HG02885 (cell line): ENCODE measurements around the gene DLK2.
A peak's percentile ranks its signal among the peaks of the same experiment; 100 is the strongest.

Source experiments
- ATAC-seq: cut with Tn5 transposase; IDR thresholded peaks from one replicate; pipeline ENCODE4 v1.9.1; 2021; ENCODE audit warnings: mild to moderate bottlenecking; ENCODE audit not compliant: unreplicated experiment, poor library complexity

The DLK2 gene

GRCh38 chr6:43454696-43455530 is 435 bp downstream of the DLK2 start:
- ATAC-seq: peak; percentile 36

DNA sequence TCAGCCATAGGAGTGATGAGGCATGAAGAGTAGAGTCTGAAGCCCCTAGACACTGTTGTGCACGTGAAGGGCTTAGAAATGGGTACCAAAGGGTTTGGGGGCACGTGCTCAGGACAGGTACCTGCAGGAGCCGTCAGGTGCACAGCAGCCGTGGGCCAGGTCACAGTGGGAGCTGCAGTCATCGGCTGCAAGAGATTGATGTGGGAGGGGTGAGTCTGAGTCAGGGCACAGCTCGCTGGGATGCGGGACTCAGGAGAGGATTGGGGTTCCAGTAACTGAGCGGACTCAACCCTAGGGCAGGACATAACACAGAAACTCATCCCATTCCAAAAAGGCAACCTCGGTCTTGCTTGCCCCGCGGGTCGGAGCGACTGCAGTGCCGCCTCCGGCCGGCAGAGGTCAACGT is 1.1 kb downstream of the DLK2 start:
- peak; percentile 71 for ATAC-seq

- ATAC-seq: no peak
These were observed 1.5 kb downstream of the DLK2 start for GRCh38 chr6:43453831-43454230.

DNA sequence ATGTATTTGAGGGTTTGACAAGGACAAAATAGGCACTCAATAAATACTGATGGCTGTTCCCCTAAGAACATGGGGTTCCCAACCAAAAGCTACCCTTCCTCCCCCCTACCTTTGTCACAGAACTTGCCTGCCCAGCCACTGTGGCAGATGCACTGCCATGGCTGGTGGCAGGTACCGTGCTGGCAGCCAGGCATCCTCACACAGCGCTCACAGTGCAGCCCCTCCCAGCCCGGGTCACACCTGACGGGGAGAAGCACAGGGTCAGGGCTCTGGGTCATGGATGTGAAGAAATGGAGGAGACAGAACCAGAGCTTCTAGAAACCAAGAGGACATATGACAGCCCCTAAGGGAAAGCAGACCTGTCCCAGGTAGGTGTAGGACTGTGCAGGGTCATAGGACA is 2.5 kb downstream of the DLK2 start:
- ATAC-seq: no peak

GRCh38 chr6:43451939-43452338 is 3.4 kb downstream of the DLK2 start:
- no peak for ATAC-seq

DNA sequence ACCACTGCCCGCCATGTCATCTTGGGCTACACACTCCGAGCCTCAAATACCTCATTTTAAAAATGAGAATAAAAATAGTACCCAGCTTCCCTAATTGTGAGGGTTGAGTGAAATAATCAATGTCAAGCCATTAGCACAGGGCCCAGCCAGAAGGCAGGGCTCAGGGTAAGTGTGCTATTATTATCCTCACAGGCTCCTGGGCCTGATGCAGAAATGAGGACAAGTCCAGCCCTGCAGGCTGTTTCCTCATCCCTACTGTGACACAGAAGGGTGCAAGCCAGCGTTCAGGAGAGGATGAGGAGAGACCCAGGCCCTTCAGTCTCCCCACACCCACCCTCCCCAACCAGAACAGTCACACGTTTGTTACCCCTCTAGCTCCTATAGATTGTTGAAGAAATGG is 4.0 kb downstream of the DLK2 start:
- ATAC-seq: no peak

GRCh38 chr6:43450699-43451131 is 4.6 kb downstream of the DLK2 start:
- no peak for ATAC-seq

GRCh38 chr6:43448916-43449315 is 6.4 kb downstream of the DLK2 start:
- no peak for ATAC-seq

DNA sequence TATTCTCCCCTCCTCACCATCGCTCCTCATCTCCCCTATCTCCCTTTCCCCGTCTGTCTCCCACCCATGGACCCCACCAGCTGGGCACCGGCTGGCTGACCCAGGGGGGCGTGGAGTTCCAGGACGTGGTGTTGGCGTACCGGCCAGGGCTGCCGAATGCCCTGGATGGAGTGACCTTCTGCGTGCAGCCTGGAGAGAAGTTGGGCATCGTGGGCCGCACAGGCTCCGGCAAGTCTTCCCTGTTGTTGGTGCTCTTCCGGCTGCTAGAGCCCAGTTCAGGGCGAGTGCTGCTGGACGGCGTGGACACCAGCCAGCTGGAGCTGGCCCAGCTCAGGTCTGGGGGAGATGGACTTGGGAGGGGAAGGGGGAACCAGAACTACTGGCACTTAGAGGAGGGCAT is 7.7 kb downstream of the DLK2 start:
- ATAC-seq: no peak

- no peak for ATAC-seq
These were observed 9.8 kb downstream of the DLK2 start for GRCh38 chr6:43445576-43445975.

DNA sequence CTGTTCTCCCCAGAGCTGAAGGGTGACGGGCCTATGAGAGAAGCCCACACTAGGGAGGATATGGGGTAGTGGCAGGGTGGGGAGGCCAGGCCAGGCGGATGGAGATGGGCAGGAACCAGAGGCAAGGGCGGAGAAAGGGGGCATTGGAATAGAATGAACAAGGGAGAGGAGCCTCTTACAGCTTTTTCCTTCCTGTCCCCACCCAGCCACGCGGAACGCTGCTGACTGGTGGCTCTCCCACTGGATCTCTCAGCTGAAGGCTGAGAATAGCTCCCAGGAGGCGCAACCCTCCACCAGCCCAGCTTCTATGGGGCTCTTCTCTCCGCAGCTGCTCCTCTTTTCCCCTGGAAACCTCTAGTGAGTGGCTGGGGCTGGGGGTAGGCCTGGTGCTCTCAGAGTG is 10.8 kb downstream of the DLK2 start:
- ATAC-seq: no peak

DNA sequence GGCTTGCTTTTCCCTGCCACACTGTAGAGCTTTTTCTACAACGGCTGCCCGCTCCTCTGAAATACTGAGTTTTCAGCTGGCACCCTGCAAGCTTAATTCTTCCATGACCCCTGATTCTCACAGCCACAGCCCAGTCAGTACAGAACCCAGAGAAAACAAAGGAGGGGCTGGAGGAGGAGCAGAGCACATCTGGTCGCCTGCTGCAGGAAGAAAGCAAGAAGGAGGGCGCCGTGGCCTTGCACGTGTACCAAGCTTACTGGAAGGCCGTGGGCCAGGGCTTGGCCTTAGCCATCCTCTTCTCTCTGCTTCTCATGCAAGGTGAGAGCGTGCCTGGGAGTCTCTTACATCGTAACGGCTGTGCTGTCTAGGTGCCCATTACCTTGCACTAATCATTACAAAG is 11.3 kb downstream of the DLK2 start:
- no peak for ATAC-seq

- no peak for ATAC-seq
These were observed 12.4 kb downstream of the DLK2 start for GRCh38 chr6:43442935-43443334.

GRCh38 chr6:43437700-43438099 is 17.6 kb downstream of the DLK2 start:
- ATAC-seq: no peak

DNA sequence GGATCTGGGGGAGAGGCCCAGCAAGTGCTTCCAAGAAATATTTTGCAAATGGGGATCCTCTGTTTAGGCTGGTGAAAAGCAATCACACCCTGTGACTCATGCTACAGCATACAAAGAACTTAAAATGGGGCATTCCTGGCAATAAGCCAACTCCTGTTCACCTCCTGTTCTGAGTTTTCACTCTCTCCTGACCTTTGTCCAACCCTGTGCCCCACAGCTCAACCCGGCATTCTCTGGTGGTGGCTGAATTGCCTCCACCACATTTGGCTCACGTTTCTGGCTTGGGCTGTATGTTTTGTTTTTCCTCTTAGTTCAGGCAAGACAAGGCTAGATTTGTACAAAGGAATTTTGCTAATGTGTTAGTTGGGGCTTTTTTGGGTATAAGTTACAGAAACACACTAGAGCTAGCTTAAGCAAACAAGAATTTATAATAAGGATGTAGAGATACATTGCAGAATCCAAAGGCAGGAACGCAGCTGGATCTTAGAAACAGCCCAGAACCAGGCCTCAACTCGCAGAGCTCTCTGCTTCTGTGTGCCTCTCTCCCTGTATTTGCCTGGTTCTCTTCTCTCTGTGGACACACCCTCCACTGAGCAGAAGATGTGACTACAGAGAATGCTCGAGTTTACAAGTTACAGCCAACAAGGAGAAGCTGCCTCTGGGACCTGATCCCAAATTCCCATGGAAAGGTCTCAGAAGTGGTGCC is 18.6 kb downstream of the DLK2 start:
- ATAC-seq: no peak

DNA sequence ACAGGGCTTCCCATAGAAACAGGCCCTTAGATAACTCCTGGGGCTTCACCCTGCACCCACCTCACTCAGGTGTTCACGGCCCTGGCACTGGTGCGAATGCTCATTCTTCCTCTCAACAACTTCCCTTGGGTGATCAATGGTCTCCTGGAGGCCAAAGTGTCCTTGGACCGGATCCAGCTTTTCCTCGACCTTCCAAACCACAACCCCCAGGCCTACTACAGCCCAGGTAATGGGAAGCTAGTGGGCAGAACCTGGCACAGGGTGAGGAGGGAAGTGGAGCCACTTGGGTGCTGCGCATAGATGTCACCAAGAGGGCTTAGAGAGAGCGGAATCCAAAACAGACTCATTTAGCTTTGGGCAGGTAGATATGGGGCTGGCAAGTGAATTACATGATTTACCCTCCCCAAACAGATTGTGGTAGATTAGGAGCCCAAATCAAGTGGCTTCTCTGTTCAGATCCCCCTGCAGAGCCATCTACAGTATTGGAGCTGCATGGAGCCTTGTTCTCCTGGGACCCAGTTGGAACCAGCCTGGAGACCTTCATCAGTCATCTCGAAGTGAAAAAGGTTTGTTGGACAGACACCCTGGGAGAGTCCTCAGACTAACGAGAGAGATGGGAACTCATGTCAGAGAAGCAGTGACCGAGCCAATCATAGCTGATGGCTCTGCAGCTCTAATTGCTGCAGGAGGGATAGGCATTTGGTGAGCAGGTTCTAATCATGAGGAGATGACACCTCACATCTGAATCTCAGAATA is 19.5 kb downstream of the DLK2 start:
- no peak for ATAC-seq

- no peak for ATAC-seq
These were observed 20.4 kb downstream of the DLK2 start for GRCh38 chr6:43434943-43435342.

DNA sequence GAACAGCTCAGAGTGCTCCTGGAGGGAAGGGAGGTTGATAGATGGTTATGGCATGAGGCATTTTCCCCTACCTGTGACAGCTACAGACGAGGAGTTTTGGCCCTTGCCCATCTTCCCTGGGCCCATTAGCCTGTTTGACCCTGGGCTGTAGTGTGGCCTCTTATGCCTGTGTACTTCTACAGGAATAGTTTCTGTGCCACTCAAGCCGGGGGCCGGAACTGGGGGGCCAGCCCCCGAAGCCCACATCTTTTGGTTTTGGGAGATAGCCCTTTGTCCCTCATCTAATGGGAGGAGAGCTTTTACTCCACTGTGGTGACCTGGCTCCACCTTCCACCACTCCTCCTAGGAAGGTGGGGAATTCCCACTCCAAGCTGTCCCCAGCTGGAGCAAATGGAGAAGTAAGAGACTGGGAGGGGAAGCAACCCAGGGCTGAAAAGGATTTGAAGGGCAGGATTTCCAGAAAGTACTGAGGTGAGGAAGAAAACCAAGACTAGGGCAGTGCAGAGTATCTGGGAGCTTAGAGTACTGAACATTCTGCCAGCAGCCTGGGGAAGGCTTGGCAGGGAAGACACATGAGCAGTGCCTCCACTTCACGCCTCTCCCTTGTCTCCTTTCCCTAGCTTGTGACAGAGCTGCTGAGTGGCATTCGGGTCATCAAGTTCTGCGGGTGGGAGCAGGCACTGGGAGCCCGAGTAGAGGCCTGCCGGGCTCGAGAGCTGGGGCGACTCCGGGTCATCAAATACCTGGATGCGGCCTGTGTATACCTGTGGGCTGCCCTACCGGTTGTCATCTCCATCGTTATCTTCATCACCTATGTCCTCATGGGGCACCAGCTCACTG is 21.1 kb downstream of the DLK2 start:
- no peak for ATAC-seq

- ATAC-seq: no peak
These were observed 22.2 kb downstream of the DLK2 start for GRCh38 chr6:43433148-43433547.
